Activated naive CD4-positive, alpha-beta T cell treated with anti-CD3 and anti-CD28 coated beads, Interleukin-2, amount 50 U/mL, for 16 hours (primary cell): ENCODE measurements around the gene PLEKHH1.
"Not testable (repeated sequence)": the region's sequence is repeated elsewhere in the genome, so short reads cannot be mapped to it uniquely, and the experiment has no call there.

Source experiments
- DNase-seq: peaks from one replicate; pipeline ENCODE4 v3.0.0-alpha.2; 2020

Gene PLEKHH1

GRCh38 chr14:67537736-67538135 is 4.6 kb downstream of the PLEKHH1 start:
- no peak for DNase-seq

GRCh38 chr14:67538501-67538900 is 5.4 kb downstream of the PLEKHH1 start:
- DNase-seq = no peak

- no peak for DNase-seq
Measured at GRCh38 chr14:67539116-67539515, 6.0 kb downstream of the PLEKHH1 start.

- DNase-seq = no peak
Measured at GRCh38 chr14:67541448-67542387, 8.6 kb downstream of the PLEKHH1 start.

GRCh38 chr14:67542620-67543019 is 9.5 kb downstream of the PLEKHH1 start:
- DNase-seq = not testable (repeated sequence)

- DNase-seq = no peak
Measured at GRCh38 chr14:67544590-67544989, 11.5 kb downstream of the PLEKHH1 start.

GRCh38 chr14:67547224-67547780 is 14.2 kb downstream of the PLEKHH1 start:
- DNase-seq = no peak

GRCh38 chr14:67549734-67550133 is 16.6 kb downstream of the PLEKHH1 start:
- DNase-seq = no peak

GRCh38 chr14:67551123-67551522 is 18.0 kb downstream of the PLEKHH1 start:
- DNase-seq = no peak

GRCh38 chr14:67551940-67552339 is 18.9 kb downstream of the PLEKHH1 start:
- no peak for DNase-seq

- DNase-seq = no peak
Measured at GRCh38 chr14:67553547-67553946, 20.5 kb downstream of the PLEKHH1 start.

GRCh38 chr14:67554341-67554740 is 21.3 kb downstream of the PLEKHH1 start:
- DNase-seq = no peak

GRCh38 chr14:67555518-67556090 is 22.5 kb downstream of the PLEKHH1 start:
- DNase-seq = no peak

GRCh38 chr14:67556671-67557070 is 23.6 kb downstream of the PLEKHH1 start:
- no peak for DNase-seq

GRCh38 chr14:67557118-67557517 is 24.0 kb downstream of the PLEKHH1 start:
- no peak for DNase-seq

GRCh38 chr14:67557656-67558055 is 24.6 kb downstream of the PLEKHH1 start:
- no peak for DNase-seq

- no peak for DNase-seq
Measured at GRCh38 chr14:67559639-67560038, 26.5 kb downstream of the PLEKHH1 start.

- DNase-seq = no peak
Measured at GRCh38 chr14:67562025-67562775, 29.1 kb downstream of the PLEKHH1 start.

GRCh38 chr14:67562776-67563150 is 29.7 kb downstream of the PLEKHH1 start:
- DNase-seq = no peak

GRCh38 chr14:67564236-67564635 is 31.1 kb downstream of the PLEKHH1 start:
- no peak for DNase-seq

GRCh38 chr14:67566908-67567307 is 33.8 kb downstream of the PLEKHH1 start:
- DNase-seq = no peak

- no peak for DNase-seq
Measured at GRCh38 chr14:67567654-67568053, 34.6 kb downstream of the PLEKHH1 start.

- no peak for DNase-seq
Measured at GRCh38 chr14:67569011-67569650, 36.0 kb downstream of the PLEKHH1 start.
